Small intestine (tissue), 7 donors: ENCODE measurements around the gene G2E3. TPM values are rescaled to one million over a fixed set of nuclear protein-coding genes. Genes with fewer than 3 reads are reported as not detected.
A peak's percentile ranks its signal among the peaks of the same experiment; 100 is the strongest.
"Not testable (repeated sequence)": the region's sequence is repeated elsewhere in the genome, so short reads cannot be mapped to it uniquely, and the experiment has no call there.

ENCODE experiments used
- DNase-seq, 2 donors: peaks; one replicate each; pipeline versions ENCODE4 v3.0.0 to v3.0.0-alpha.2; 2013
- FAIRE-seq: peaks from 2 replicates; lab custom pipeline; 2012; peaks lifted over from hg19 to GRCh38; lab: Jason Lieb, UNC
- H3K27ac ChIP-seq, 3 donors: one replicate each; pipeline ENCODE4 v1.5.1; 2013; ENCODE audit warnings: low read length in 2 of 3, mild to moderate bottlenecking in 2 of 3, control low read depth in 1 of 3, inconsistent platforms in 1 of 3, low read depth in 1 of 3, moderate library complexity in 1 of 3
- H3K27me3 ChIP-seq, 3 donors: one replicate each; pipeline ENCODE4 v1.6.1; 2013; ENCODE audit warnings: low read length in 3 of 3, inconsistent platforms in 1 of 3; ENCODE audit not compliant: control insufficient read depth in 3 of 3, insufficient read depth in 3 of 3
- H3K36me3 ChIP-seq, 3 donors: one replicate each; pipeline ENCODE4 v1.6.1; 2013; ENCODE audit warnings: low read length in 3 of 3, inconsistent platforms in 1 of 3, low read depth in 1 of 3, mild to moderate bottlenecking in 1 of 3, moderate library complexity in 1 of 3; ENCODE audit not compliant: control insufficient read depth in 3 of 3, insufficient read depth in 2 of 3
- H3K4me1 ChIP-seq, 3 donors: one replicate each; pipeline ENCODE4 v1.6.1; 2013; ENCODE audit warnings: low read length in 2 of 3, inconsistent platforms in 1 of 3, low read depth in 1 of 3, mild to moderate bottlenecking in 1 of 3, moderate library complexity in 1 of 3; ENCODE audit not compliant: control insufficient read depth in 3 of 3, insufficient read depth in 2 of 3
- H3K4me3 ChIP-seq, 3 donors: one replicate each; pipeline ENCODE4 v1.5.1; 2013; ENCODE audit warnings: low read length in 3 of 3, control low read depth in 1 of 3, inconsistent platforms in 1 of 3, low read depth in 1 of 3, mild to moderate bottlenecking in 1 of 3, moderate library complexity in 1 of 3
- H3K9me3 ChIP-seq, 2 donors: one replicate each; pipeline ENCODE4 v1.6.1; 2013; ENCODE audit warnings: low read depth in 1 of 2, low read length in 1 of 2; ENCODE audit not compliant: control insufficient read depth in 2 of 2, insufficient read depth in 1 of 2
- WGBS, 3 donors: extraction: QIAGEN DNeasy Blood & Tissue Kit; methylation state at CpG; one replicate each; pipeline ENCODE4 v1.1.7; 2013; 5-methylcytosine and 5-hydroxymethylcytosine counted together
- polyA plus RNA-seq, 4 donors: library from polyadenylated mRNA; stranded (reverse) in 3 of 4; unstranded in 1 of 4; fragments of 200-250 nt in 3 of 4; fragments of 120-200 nt in 1 of 4; gene quantifications; one replicate each; pipeline versions ENCODE4 v1.2.1 to v1.2.3, GENCODE V29; 2013
- donor health status: healthy with polysubstance abuse.
- donor health status: control.
- donor health status: control.
- donor health status: Bipolar disorder and iron deficiency.
- donor health status: healthy.

Gene G2E3
- polyA plus RNA-seq, 4 donors: 2.2 to 14.4 (median 3.6) TPM

DNA sequence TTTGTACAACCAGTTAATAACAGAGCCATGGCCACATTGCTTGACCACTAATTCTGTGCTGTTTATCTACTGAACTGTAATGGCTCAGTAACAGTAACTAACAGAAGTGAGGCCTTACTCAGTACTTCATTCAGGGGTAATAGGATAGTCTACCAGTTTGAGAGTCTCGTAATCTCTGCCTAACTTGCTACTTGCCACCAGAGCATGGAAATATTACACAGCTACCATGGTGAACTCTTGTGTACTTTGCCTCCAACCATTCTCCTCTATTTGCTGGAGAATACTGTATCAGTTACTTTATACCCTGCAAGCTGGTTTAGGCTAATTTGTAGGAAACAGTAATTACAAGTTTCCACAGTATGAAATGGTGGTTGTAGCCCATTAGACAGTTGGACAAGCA, 73.8 kb downstream of the G2E3 start:
- no peak for FAIRE-seq
- H3K9me3 ChIP-seq: no peaks in the 10 kb centered on the region
- no peaks in the 10 kb centered on the region for H3K27me3 ChIP-seq
- peaks cover 2 to 12% (median 5%) of the 10 kb centered on the region in 3 donors for H3K36me3 ChIP-seq
- H3K27ac ChIP-seq: no peak overlapping the region
- DNase-seq: no peak
- no peaks in the 10 kb centered on the region for H3K4me1 ChIP-seq
- 95 to 100% (median 100%) methylated on average over 1 of the region's 1 CpG for WGBS, 3 donors
- no peak overlapping the region for H3K4me3 ChIP-seq

- Histone ChIP-seq H3K4me1 (no peaks in the 10 kb centered on the region), H3K4me3 (no peak overlapping the region), H3K36me3 (peaks cover 2 to 7% (median 6%) of the 10 kb centered on the region in 3 donors), H3K9me3 (no peaks in the 10 kb centered on the region), H3K27me3 (no peaks in the 10 kb centered on the region), H3K27ac (no peak overlapping the region)
- DNase-seq: no peak
- no peak for FAIRE-seq
- 90 to 95% (median 91%) methylated on average over 3 of the region's 3 CpGs for WGBS, 3 donors
These were observed 80.0 kb downstream of the G2E3 start for GRCh38 chr14:30638926-30639325.

DNA sequence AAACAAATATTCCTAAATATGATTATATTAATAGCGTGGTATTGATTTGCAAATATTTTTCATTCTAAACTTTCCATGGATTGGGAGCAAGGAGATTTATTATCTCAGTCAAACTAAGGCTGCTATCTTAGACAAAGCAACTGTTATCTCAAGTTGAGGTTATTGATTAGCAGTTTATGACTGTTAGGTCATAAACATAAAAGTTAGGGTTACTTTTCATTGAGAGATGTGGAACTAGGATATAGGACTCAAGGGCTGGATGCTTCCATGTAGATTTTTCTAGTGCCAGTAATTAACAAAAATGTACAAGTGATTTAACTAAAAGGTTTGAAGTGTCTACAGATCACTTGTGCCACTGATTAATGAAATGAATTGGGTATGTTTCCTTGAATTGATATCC, 82.2 kb downstream of the G2E3 start:
- Histone ChIP-seq H3K36me3 (peaks cover 4 to 9% (median 7%) of the 10 kb centered on the region in 3 donors), H3K9me3 (no peaks in the 10 kb centered on the region), H3K4me3 (no peak overlapping the region), H3K27me3 (no peaks in the 10 kb centered on the region), H3K27ac (no peak overlapping the region), H3K4me1 (no peaks in the 10 kb centered on the region)
- FAIRE-seq (peak; percentile 59), DNase-seq (peak; percentile 44 to 53)
- WGBS, 3 donors: 31 to 68% (median 44%) methylated on average over 1 of the region's 1 CpG

- FAIRE-seq, H3K27ac ChIP-seq, H3K36me3 ChIP-seq, H3K4me1 ChIP-seq, H3K27me3 ChIP-seq, DNase-seq, H3K9me3 ChIP-seq, H3K4me3 ChIP-seq: not testable (repeated sequence)
- 95 to 99% (median 97%) methylated on average over 5 of the region's 5 CpGs for WGBS, 3 donors
These were observed 85.5 kb downstream of the G2E3 start for GRCh38 chr14:30644462-30644861.

GRCh38 chr14:30645600-30645999, 86.6 kb downstream of the G2E3 start:
- no peaks in the 10 kb centered on the region for H3K4me1 ChIP-seq
- H3K27ac ChIP-seq: no peak overlapping the region
- H3K9me3 ChIP-seq: no peaks in the 10 kb centered on the region
- FAIRE-seq (no peak), DNase-seq (no peak)
- no peaks in the 10 kb centered on the region for H3K27me3 ChIP-seq
- 98 to 100% (median 100%) methylated on average over 2 of the region's 2 CpGs for WGBS, 3 donors
- peaks cover 4 to 10% (median 8%) of the 10 kb centered on the region in 3 donors for H3K36me3 ChIP-seq
- H3K4me3 ChIP-seq: no peak overlapping the region

GRCh38 chr14:30648471-30648870, 89.5 kb downstream of the G2E3 start:
- H3K9me3 ChIP-seq: no peaks in the 10 kb centered on the region
- H3K27me3 ChIP-seq: no peaks in the 10 kb centered on the region
- H3K27ac ChIP-seq: no peak overlapping the region
- H3K4me1 ChIP-seq: no peaks in the 10 kb centered on the region
- H3K4me3 ChIP-seq: no peak overlapping the region
- WGBS, 3 donors: 93 to 98% (median 95%) methylated on average over 2 of the region's 2 CpGs
- FAIRE-seq (no peak), DNase-seq (no peak)
- H3K36me3 ChIP-seq: peaks cover 4 to 13% (median 12%) of the 10 kb centered on the region in 3 donors

DNA sequence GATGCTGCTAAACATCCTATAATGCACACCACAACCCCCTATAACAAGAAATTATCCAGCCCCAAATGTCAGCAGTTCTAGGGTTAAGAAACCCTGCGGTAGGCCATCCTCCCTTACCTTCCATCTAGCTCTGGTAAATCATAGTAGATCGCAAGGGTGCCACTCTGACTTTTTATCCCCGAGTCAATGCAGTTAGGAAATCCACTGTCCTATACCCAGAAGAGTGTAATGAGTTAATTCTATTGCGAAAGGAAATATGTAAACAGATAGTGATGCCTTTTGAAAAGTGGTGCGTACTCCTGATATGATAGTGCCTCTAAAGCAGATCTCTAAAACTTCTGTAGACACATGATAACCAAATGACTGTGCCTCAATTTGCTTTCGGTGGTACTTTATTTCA, 93.0 kb downstream of the G2E3 start:
- FAIRE-seq (no peak), DNase-seq (no peak)
- Histone ChIP-seq H3K4me3 (no peak overlapping the region), H3K27ac (no peak overlapping the region), H3K27me3 (no peaks in the 10 kb centered on the region), H3K4me1 (no peaks in the 10 kb centered on the region), H3K9me3 (no peaks in the 10 kb centered on the region), H3K36me3 (peaks cover under 1 to 19% (median 18%) of the 10 kb centered on the region in 3 donors)
- WGBS, 3 donors: 82 to 92% (median 84%) methylated on average over 6 of the region's 6 CpGs

DNA sequence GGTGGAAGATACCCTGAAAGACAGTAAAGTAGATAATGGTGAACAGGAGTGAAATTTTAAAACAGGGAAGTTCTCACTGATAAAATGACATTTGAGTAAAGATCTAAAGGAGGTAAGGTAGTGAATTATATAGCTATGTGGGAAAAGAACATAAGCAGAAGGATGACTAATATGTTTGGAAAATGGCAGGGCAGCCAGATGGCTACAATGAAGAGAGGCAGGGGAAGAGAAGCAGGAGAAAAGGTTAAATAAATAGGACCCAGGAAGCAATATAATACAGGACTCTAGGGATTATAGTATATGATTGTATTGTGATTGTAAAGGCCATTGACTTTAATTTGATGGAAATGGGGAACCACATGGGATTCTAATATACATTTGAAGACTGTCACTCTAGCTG, 96.2 kb downstream of the G2E3 start:
- H3K27ac ChIP-seq: no peak overlapping the region
- FAIRE-seq: no peak

GRCh38 chr14:30655658-30656057, 96.7 kb downstream of the G2E3 start:
- Histone ChIP-seq H3K27me3 (no peaks in the 10 kb centered on the region), H3K4me1 (no peaks in the 10 kb centered on the region), H3K9me3 (no peaks in the 10 kb centered on the region), H3K27ac (no peak overlapping the region), H3K36me3 (peaks cover 5 to 18% (median 15%) of the 10 kb centered on the region in 3 donors), H3K4me3 (no peak overlapping the region)
- DNase-seq: no peak
- FAIRE-seq: no peak
- 94 to 96% (median 96%) methylated on average over 3 of the region's 3 CpGs for WGBS, 3 donors

More for the DNA sequence above, 96.2 kb downstream of the G2E3 start:
- DNase-seq: no peak
- Histone ChIP-seq H3K4me1 (no peaks in the 10 kb centered on the region), H3K4me3 (no peak overlapping the region), H3K36me3 (peaks cover 5 to 18% (median 17%) of the 10 kb centered on the region in 3 donors), H3K9me3 (no peaks in the 10 kb centered on the region), H3K27me3 (no peaks in the 10 kb centered on the region)
